GM19455 (cell line): ENCODE data around the gene SDK1.

ENCODE experiments used
- ATAC-seq: cut with Tn5 transposase; IDR thresholded peaks from one replicate; pipeline ENCODE4 v1.9.1; 2021; ENCODE audit not compliant: unreplicated experiment

Gene SDK1

GRCh38 chr7:4006687-4007086 lies 705.6 kb downstream of the SDK1 start:
- ATAC-seq, result no peak

GRCh38 chr7:4009211-4010060 lies 708.4 kb downstream of the SDK1 start:
- no peak for ATAC-seq

DNA sequence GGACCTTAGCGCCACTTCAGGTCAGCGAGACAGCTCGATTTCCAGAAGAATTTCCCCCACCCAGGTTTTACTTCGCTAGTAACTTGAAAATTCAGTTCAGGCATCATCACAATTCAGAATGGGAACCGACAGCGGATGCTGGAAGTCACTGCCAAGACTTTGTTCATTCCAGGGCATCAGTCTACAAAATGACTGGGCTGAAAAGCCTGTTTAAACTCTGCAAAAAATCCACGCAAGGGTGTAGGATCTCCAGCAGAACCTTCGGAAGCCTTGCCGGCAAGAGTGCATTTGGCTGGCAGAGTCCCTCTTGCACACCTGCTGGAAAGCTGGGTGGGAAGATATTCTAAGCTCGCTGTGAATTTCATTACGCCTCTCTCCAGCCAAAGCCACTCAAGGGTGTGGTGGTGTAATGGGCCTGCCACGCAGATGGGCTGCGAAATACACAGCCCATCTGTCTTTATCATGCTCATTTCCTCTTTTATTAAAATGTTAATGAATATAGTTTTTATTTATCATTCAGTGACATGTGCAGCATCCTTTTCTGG lies 709.1 kb downstream of the SDK1 start:
- ATAC-seq, result no peak

GRCh38 chr7:4010923-4011656 lies 710.0 kb downstream of the SDK1 start:
- ATAC-seq, result no peak

DNA sequence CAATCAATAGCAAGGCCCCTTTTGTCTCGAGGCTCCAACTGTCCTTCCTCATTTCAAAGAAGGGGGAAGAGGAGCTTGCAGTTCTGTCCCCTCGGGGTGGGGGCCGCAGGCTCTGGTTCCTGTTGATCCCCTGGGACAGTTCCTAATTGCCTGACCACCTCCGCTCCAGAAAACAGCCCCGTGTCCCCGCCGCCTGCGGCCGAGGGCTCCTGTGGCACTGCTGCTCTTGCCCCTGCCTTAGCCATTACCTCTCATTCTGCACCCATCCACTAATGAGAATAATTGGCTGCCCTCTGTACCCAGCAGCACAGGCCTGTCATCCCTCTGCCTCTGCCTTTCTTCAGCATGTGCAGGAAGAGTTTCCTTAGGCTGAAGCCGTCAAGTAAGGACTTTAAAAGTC lies 712.7 kb downstream of the SDK1 start:
- ATAC-seq, result no peak

GRCh38 chr7:4014346-4015050 lies 713.4 kb downstream of the SDK1 start:
- no peak for ATAC-seq

- no peak for ATAC-seq
These were observed 714.3 kb downstream of the SDK1 start for GRCh38 chr7:4015371-4015770.

- ATAC-seq, result no peak
These were observed 714.9 kb downstream of the SDK1 start for GRCh38 chr7:4015996-4016395.

- ATAC-seq, result no peak
These were observed 716.0 kb downstream of the SDK1 start for GRCh38 chr7:4017081-4017480.

DNA sequence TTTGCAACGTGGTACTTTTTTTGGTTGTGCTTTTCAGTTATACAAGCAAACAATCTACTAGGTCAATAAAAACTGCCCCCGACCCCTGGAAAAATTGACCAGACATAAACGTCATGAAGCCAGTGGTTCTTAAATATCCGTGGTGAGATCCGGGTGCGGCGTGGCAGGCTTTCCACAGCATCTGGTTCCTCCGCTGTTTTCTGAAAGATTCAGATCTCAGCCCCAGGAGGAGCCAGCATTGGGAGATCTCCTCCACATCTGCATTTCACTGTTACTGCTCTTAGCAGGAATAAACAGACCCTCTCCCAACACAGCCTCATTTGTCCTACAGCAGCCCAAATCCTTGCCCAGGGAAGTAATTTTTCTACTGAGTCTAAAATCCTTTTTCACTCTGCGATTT lies 716.7 kb downstream of the SDK1 start:
- ATAC-seq, result no peak

GRCh38 chr7:4018601-4019316 lies 717.7 kb downstream of the SDK1 start:
- no peak for ATAC-seq

- no peak for ATAC-seq
These were observed 719.0 kb downstream of the SDK1 start for GRCh38 chr7:4020086-4020485.

DNA sequence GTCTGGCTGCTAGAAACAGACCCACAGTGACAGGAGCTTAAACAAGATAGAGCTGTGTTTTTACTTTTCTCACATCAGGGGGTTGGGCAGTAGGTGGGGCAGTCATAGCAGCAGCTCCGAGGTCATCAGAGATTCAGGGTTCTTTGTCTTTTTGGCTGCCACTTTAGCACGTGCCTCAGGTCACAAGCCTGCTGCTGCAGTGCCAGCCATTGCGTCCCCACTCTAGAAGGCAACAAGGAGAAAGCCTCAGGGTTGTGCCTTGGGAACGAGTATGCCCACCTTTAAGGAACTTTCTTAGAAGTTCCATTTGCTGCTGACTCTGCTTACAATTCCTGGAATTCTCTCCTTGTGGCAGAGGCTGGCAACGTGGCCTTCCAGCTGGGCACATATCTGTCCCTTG lies 720.4 kb downstream of the SDK1 start:
- ATAC-seq, result no peak

DNA sequence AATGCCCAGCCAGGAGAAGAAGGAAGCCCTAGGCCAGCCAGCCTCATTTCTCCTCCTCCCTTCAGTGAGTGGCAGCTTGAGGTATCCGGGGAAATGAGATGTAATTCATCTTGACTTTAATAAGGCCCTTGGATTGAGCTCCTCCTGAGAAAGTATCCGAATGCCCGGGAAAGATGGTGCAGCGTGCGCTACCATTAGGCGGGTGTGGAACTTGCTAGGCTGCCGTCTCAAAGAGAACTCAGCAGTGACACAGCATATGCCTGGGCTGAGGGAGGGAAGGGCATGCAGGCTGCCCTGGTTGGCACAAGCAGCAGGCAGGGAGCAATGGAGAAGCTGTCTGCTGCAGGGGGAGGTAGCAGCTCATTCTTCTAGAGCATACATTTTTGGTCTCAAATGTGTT lies 721.2 kb downstream of the SDK1 start:
- no peak for ATAC-seq

DNA sequence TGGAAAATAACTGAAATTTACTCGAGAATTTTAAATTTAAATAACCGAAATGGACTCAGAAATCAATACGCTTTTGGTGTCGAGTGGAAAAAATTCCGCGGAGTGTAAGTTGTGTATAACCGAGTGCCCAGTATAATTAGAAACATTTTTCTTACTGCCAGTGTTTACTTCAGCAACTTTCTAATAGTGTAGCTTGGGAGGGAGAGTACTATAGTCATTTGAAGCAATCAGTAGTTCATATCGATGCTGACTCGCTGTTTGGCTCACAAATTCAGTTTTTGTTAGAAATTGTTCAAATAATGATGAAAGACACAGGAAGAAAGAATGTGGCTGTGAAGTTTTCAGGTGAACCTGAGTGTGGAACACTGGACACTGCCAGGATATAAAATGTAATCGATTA lies 722.5 kb downstream of the SDK1 start:
- ATAC-seq, result no peak

- no peak for ATAC-seq
These were observed 723.1 kb downstream of the SDK1 start for GRCh38 chr7:4024133-4024532.

- no peak for ATAC-seq
These were observed 723.8 kb downstream of the SDK1 start for GRCh38 chr7:4024806-4025205.

GRCh38 chr7:4025210-4025609 lies 724.2 kb downstream of the SDK1 start:
- ATAC-seq, result no peak

DNA sequence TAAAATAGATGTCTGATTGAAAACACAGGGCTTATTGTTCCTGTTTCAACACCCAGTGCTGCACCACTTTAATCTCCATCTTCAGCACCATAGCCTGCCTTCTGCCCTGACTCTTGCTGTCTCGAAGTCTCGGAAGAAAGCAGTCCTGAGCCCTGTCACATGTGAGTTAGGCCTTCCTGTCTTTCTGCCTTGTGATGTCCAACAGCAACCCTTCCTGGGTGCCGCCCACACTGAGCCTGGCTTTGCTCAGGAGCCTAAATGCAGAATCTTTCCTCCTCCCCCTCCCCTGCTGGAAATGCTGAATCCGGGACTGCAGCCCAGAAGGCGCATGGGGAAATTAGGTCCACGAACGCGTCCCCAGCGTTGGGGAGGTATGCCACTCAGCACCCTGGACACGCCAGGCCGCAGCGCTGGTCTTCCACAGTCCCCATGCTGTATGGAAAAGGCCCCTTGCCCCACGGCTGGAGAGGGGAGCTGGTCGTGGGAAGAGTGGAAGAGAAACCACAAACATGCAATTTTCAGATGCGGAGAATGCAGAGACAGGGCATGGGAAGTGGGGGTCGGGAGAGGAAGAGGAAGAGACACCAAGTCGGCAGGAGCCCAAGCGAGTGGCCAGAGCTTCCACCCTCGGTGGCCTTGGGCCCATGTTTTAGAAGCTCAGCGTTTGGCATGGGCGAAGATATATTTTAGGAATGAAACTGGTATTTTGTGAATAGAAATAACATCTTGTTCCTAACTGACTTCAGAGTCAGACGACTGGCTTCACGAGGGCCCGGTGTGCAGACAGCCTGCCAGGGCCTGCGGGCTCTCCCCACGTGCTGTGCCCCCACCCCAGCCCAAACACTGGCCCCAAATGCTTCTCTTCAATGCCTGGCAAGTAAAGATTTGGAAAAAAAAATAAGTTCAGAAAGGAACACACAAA lies 724.9 kb downstream of the SDK1 start:
- ATAC-seq, result no peak
